ENCODE measurements around the gene PAH.

Gene PAH

DNA sequence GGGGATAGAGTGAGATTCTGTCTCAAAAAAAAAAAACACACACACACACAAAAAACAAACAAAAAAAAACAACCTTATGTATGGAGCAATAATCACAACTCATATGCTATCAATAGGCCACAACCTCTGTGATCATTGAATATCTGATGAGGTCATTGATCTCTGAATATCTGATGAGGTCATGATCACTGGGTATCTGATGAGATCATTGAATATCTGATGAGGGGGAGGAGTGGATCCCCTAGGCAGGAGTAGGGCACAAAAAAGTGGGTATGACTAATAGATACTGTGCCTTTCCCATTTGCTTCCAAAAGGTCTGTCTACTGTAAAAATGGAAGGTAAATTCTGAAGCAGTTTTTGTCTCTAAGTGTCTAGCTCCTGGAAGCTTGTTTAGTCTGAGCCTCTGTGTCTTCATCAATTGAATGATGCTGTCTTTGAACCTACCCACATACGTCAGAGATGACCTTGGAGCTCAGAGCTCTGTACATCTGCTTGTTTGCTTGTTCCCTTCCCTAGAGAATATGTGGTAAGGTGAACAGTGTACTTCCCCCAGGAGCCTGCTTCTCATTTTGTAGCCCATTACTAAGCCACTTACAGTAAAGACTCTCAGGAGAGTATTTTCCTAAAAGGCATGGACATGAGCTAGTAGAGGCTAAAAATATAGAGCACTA, 13.6 kb downstream of the PAH start:
- TF ChIP-seq, protein P1, sequence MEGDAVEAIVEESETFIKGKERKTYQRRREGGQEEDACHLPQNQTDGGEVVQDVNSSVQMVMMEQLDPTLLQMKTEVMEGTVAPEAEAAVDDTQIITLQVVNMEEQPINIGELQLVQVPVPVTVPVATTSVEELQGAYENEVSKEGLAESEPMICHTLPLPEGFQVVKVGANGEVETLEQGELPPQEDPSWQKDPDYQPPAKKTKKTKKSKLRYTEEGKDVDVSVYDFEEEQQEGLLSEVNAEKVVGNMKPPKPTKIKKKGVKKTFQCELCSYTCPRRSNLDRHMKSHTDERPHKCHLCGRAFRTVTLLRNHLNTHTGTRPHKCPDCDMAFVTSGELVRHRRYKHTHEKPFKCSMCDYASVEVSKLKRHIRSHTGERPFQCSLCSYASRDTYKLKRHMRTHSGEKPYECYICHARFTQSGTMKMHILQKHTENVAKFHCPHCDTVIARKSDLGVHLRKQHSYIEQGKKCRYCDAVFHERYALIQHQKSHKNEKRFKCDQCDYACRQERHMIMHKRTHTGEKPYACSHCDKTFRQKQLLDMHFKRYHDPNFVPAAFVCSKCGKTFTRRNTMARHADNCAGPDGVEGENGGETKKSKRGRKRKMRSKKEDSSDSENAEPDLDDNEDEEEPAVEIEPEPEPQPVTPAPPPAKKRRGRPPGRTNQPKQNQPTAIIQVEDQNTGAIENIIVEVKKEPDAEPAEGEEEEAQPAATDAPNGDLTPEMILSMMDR (conservative IDR thresholded peaks at IDR 0.05; ENCODE audit: low read depth, low read length): no peak
- DNase-seq (ENCODE audit: low read depth): no peak
- H3K4me3 ChIP-seq (ENCODE audit: low read length): no peak overlapping the region

DNA sequence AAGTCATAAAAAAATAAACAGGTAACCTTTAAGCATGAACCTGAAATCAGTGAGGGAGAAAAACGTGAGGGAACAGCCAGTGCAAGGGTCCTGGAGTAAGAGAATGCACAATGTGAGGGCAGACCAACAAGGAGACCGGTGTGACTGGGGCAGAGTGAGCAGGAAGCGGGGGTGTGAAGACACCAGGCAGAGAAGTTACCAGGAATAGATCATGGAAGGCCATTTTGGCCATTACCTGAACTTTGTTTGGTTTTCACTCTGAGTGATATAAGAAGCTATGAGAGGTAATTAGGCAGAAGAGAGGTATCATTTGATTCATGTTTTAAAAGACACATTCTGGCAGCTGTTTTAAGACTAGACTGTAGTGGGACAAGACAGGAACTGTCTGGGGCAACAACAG, 15.0 kb downstream of the PAH start:
- TF ChIP-seq, protein P1 (conservative IDR thresholded peaks at IDR 0.05; ENCODE audit: low read depth, low read length): no peak
- DNase-seq (ENCODE audit: low read depth): no peak
- H3K4me3 ChIP-seq (ENCODE audit: low read length): no peak overlapping the region

DNA sequence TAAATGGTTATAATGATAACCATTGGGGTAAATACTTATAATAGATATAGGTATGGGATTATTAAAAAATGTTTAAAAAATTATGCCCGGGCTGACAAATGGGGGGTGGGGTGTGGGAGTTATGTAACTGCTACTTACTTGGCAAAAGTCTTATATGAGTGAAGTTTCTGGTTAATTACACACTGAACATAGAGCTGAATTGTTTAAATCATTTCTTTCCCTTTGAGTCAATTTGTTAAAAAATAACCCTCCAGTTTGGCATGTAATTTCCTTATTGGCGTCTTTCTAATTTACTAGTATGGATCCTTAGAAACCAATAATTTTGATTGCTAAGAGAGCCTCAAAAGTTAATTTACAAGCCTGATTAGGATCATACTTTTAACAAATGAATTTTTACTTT, 16.7 kb downstream of the PAH start:
- H3K4me3 ChIP-seq (ENCODE audit: low read length): no peak overlapping the region
- DNase-seq (ENCODE audit: low read depth): no peak
- TF ChIP-seq, protein P1 (conservative IDR thresholded peaks at IDR 0.05; ENCODE audit: low read depth, low read length): no peak

DNA sequence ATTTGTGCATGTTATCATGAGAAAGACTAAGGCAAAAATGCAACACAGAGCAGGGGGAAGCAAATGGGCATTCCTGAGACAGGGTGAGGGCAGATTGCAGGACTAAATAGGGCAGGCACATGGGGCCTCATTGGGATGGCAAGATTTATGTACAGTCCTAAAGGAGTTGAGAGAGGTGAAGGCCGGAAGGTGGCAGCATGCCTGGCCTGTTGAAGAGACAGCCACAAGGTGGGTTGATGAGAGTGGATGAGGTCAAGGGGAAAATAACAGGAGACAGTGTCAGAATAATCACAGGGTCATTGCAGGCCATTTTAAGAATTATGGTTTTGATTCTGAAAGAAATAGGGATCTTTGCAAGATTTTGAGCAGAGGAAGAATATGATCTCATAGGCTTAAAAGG, 21.0 kb downstream of the PAH start:
- TF ChIP-seq, protein P1 (conservative IDR thresholded peaks at IDR 0.05; ENCODE audit: low read depth, low read length): no peak
- no peak for DNase-seq (ENCODE audit: low read depth)
- no peak overlapping the region for H3K4me3 ChIP-seq (ENCODE audit: low read length)

DNA sequence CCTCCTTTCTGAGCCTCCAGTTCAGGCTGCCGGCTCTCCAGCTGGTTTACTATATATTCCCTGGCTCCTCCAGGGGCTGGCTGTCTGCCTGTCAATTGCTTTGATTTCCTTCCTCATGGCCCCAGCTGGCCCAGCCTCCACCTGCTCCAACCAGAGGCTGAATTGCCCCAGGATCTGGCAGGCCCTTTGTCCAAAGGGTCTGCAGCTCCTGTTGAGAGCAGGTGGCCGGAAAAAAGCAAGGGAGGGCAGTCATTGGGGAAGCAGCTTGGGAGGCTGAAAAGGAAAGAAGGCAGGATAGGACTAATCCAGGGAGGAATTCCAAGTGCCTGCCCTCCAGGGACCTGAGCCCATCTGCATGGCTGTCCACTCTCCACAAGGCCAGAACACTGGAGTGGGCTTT, 25.3 kb downstream of the PAH start:
- TF ChIP-seq, protein P1 (conservative IDR thresholded peaks at IDR 0.05; ENCODE audit: low read depth, low read length): no peak
- DNase-seq (ENCODE audit: low read depth): no peak
- H3K4me3 ChIP-seq (ENCODE audit: low read length): no peak overlapping the region

DNA sequence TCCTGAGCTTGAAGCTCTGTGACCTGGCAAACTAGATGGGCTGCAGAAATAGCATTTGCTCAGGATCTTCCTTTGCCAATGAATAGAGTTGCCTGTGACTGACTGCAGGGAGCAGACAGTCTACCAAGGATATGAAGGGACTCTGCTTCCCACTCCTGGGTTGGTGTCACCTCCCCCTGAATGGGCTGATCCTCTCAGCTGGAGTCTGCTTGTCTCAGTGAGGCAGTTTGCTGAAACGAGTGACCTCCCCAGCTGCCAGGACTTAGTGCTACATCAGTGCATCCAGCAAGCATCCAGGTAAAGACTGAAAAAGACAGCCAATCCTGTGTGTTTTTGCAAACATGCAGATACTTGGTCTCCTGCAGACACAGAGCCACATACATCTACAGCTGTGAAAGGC, 28.5 kb downstream of the PAH start:
- TF ChIP-seq, protein P1 (conservative IDR thresholded peaks at IDR 0.05; ENCODE audit: low read depth, low read length): no peak
- no peak for DNase-seq (ENCODE audit: low read depth)
- H3K4me3 ChIP-seq (ENCODE audit: low read length): no peak overlapping the region

All from retinal pigment epithelial cell (primary cell).